Natural killer cell treated with Interleukin-12 subunit alpha and Interleukin-12 subunit beta and Interleukin-15 and Interleukin-18, amount 100 ng/mL, for 72 hours (primary cell): ENCODE measurements around the gene U2AF2. TPM values are rescaled to one million over a fixed set of nuclear protein-coding genes. Genes with fewer than 3 reads are reported as not detected.

Source experiments
- ATAC-seq, 2 donors: fragments of 150-1000 bp; cut with Tn5 transposase in 1 of 2; sonication (Bioruptor Pico), chemical (Tn5 transposase) in 1 of 2; 2 replicates each; pipeline ENCODE4 v1.10.0; 2021
- DNase-seq: peaks from one replicate; pipeline ENCODE4 v3.0.0; 2022; ENCODE audit warnings: low spot score
- H3K27ac Mint-ChIP-seq, 2 donors: 1 replicate in 1 of 2; 2 replicates in 1 of 2; pipeline ENCODE4 v1.8.0; 2022; ENCODE audit warnings: mixed read lengths in 2 of 2, mild to moderate bottlenecking in 1 of 2, moderate library complexity in 1 of 2
- H3K27me3 Mint-ChIP-seq, 2 donors: 1 replicate in 1 of 2; 2 replicates in 1 of 2; pipeline ENCODE4 v1.8.0; 2022; ENCODE audit warnings: mixed read lengths in 2 of 2
- H3K36me3 Mint-ChIP-seq: one replicate; pipeline ENCODE4 v1.8.0; 2022; ENCODE audit warnings: mixed read lengths
- H3K4me1 Mint-ChIP-seq, 2 donors: 1 replicate in 1 of 2; 2 replicates in 1 of 2; pipeline ENCODE4 v1.8.0; 2022; ENCODE audit warnings: low read depth in 2 of 2, mixed read lengths in 2 of 2, mild to moderate bottlenecking in 1 of 2
- H3K4me3 Mint-ChIP-seq: one replicate; pipeline ENCODE4 v1.8.0; 2022; ENCODE audit warnings: mixed read lengths
- H3K9me3 Mint-ChIP-seq: 2 replicates; pipeline ENCODE4 v1.8.0; 2022; ENCODE audit warnings: mixed read lengths
- total RNA-seq, 2 donors: library from RNA; stranded (reverse); gene quantifications; one replicate each; pipeline ENCODE4 v1.2.3, GENCODE V29; 2022

Gene U2AF2
- total RNA-seq, 2 donors from 2014 or later, result 266 to 434 TPM

GRCh38 chr19:55650126-55650557 lies 4.7 kb upstream of the U2AF2 start:
- DNase-seq, result no peak
- peaks cover 0 to 3% of the 10 kb centered on the region in 2 donors for H3K27me3 Mint-ChIP-seq
- H3K36me3 Mint-ChIP-seq, result no peaks in the 10 kb centered on the region
- H3K4me3 Mint-ChIP-seq, result peak overlapping the region; percentile 30
- no peak for ATAC-seq
- peak overlapping the region in 1 of 2 donors; percentile 58 for H3K27ac Mint-ChIP-seq
- H3K4me1 Mint-ChIP-seq, result peaks cover 15 to 24% of the 10 kb centered on the region in 2 donors
- H3K9me3 Mint-ChIP-seq, result no peaks in the 10 kb centered on the region

GRCh38 chr19:55650602-55651230 lies 4.1 kb upstream of the U2AF2 start:
- Mint-ChIP-seq H3K27ac (no peak overlapping the region), H3K4me3 (peak overlapping the region; percentile 30), H3K4me1 (peaks cover 17 to 22% of the 10 kb centered on the region in 2 donors), H3K9me3 (no peaks in the 10 kb centered on the region), H3K27me3 (peaks cover 0 to 3% of the 10 kb centered on the region in 2 donors), H3K36me3 (peaks cover 4% of the 10 kb centered on the region)
- DNase-seq, result no peak
- no peak for ATAC-seq

GRCh38 chr19:55651236-55651635 lies 3.6 kb upstream of the U2AF2 start:
- H3K27me3 Mint-ChIP-seq, result peaks cover 0 to 3% of the 10 kb centered on the region in 2 donors
- ATAC-seq (no peak), DNase-seq (no peak)
- peaks cover 9% of the 10 kb centered on the region for H3K36me3 Mint-ChIP-seq
- no peak overlapping the region for H3K4me3 Mint-ChIP-seq
- peaks cover 23 to 27% of the 10 kb centered on the region in 2 donors for H3K4me1 Mint-ChIP-seq
- H3K27ac Mint-ChIP-seq, result no peak overlapping the region
- H3K9me3 Mint-ChIP-seq, result no peaks in the 10 kb centered on the region

- peaks cover 0 to 3% of the 10 kb centered on the region in 2 donors for H3K27me3 Mint-ChIP-seq
- no peak overlapping the region for H3K4me3 Mint-ChIP-seq
- H3K4me1 Mint-ChIP-seq, result peaks cover 27 to 30% of the 10 kb centered on the region in 2 donors
- H3K36me3 Mint-ChIP-seq, result peaks cover 14% of the 10 kb centered on the region
- ATAC-seq (no peak), DNase-seq (no peak)
- no peak overlapping the region for H3K27ac Mint-ChIP-seq
- no peaks in the 10 kb centered on the region for H3K9me3 Mint-ChIP-seq
Observed at GRCh38 chr19:55652311-55653128, 2.3 kb upstream of the U2AF2 start.

- Mint-ChIP-seq H3K4me3 (peak overlapping the region; percentile 90), H3K27ac (peak overlapping the region; percentile 98 to 99), H3K27me3 (peaks cover 0 to 3% of the 10 kb centered on the region in 2 donors), H3K9me3 (no peaks in the 10 kb centered on the region), H3K4me1 (peaks cover 27 to 33% of the 10 kb centered on the region in 2 donors), H3K36me3 (peaks cover 18% of the 10 kb centered on the region)
- ATAC-seq (peak; percentile 69 to 79), DNase-seq (peak; percentile 99)
Observed at GRCh38 chr19:55653651-55654322, 1.0 kb upstream of the U2AF2 start.

GRCh38 chr19:55654323-55654867 lies 440 bp upstream of the U2AF2 start:
- Mint-ChIP-seq H3K4me1 (peaks cover 30 to 33% of the 10 kb centered on the region in 2 donors), H3K36me3 (peaks cover 18% of the 10 kb centered on the region)
- ATAC-seq, result peak; percentile 85 to 88

GRCh38 chr19:55655648-55656040 lies 809 bp downstream of the U2AF2 start:
- H3K4me1 Mint-ChIP-seq, result peaks cover 34 to 38% of the 10 kb centered on the region in 2 donors
- DNase-seq (no peak), ATAC-seq (no peak)
- peak overlapping the region; percentile 90 for H3K4me3 Mint-ChIP-seq
- no peaks in the 10 kb centered on the region for H3K9me3 Mint-ChIP-seq
- H3K36me3 Mint-ChIP-seq, result peaks cover 18% of the 10 kb centered on the region
- H3K27me3 Mint-ChIP-seq, result no peaks in the 10 kb centered on the region
- H3K27ac Mint-ChIP-seq, result peak overlapping the region; percentile 98 to 99

More at GRCh38 chr19:55654323-55654867, 440 bp upstream of the U2AF2 start:
- Mint-ChIP-seq H3K27me3 (peaks cover 0 to 3% of the 10 kb centered on the region in 2 donors), H3K27ac (peak overlapping the region; percentile 98 to 99), H3K9me3 (no peaks in the 10 kb centered on the region), H3K4me3 (peak overlapping the region; percentile 90)
- peak; percentile 99 for DNase-seq

- no peaks in the 10 kb centered on the region for H3K27me3 Mint-ChIP-seq
- ATAC-seq, result no peak
- H3K36me3 Mint-ChIP-seq, result peaks cover 18% of the 10 kb centered on the region
- peaks cover 34 to 38% of the 10 kb centered on the region in 2 donors for H3K4me1 Mint-ChIP-seq
- peak overlapping the region; percentile 90 for H3K4me3 Mint-ChIP-seq
- H3K9me3 Mint-ChIP-seq, result no peaks in the 10 kb centered on the region
- peak overlapping the region; percentile 98 to 99 for H3K27ac Mint-ChIP-seq
- DNase-seq, result no peak
Observed at GRCh38 chr19:55656552-55656951, 1.7 kb downstream of the U2AF2 start.

GRCh38 chr19:55656988-55657747 lies 2.3 kb downstream of the U2AF2 start:
- peaks cover 40 to 41% of the 10 kb centered on the region in 2 donors for H3K4me1 Mint-ChIP-seq
- no peak for DNase-seq
- peak overlapping the region; percentile 98 to 99 for H3K27ac Mint-ChIP-seq
- H3K27me3 Mint-ChIP-seq, result no peaks in the 10 kb centered on the region
- ATAC-seq, result no peak
- H3K36me3 Mint-ChIP-seq, result peaks cover 24% of the 10 kb centered on the region
- H3K4me3 Mint-ChIP-seq, result peak overlapping the region; percentile 90
- H3K9me3 Mint-ChIP-seq, result no peaks in the 10 kb centered on the region

- ATAC-seq (no peak), DNase-seq (no peak)
- no peaks in the 10 kb centered on the region for H3K27me3 Mint-ChIP-seq
- peak overlapping the region; percentile 62 to 63 for H3K27ac Mint-ChIP-seq
- H3K36me3 Mint-ChIP-seq, result peaks cover 37% of the 10 kb centered on the region
- H3K9me3 Mint-ChIP-seq, result no peaks in the 10 kb centered on the region
- H3K4me1 Mint-ChIP-seq, result peaks cover 51 to 54% of the 10 kb centered on the region in 2 donors
- peak overlapping the region; percentile 54 for H3K4me3 Mint-ChIP-seq
Observed at GRCh38 chr19:55658846-55659459, 4.1 kb downstream of the U2AF2 start.

GRCh38 chr19:55659822-55660221 lies 5.0 kb downstream of the U2AF2 start:
- Mint-ChIP-seq H3K36me3 (peaks cover 40% of the 10 kb centered on the region), H3K27ac (peak overlapping the region; percentile 62 to 63), H3K4me3 (peak overlapping the region; percentile 54), H3K4me1 (peaks cover 52 to 53% of the 10 kb centered on the region in 2 donors), H3K9me3 (no peaks in the 10 kb centered on the region), H3K27me3 (no peaks in the 10 kb centered on the region)
- DNase-seq, result no peak
- no peak for ATAC-seq

GRCh38 chr19:55660404-55660803 lies 5.6 kb downstream of the U2AF2 start:
- H3K27ac Mint-ChIP-seq, result no peak overlapping the region
- H3K4me1 Mint-ChIP-seq, result peaks cover 52 to 53% of the 10 kb centered on the region in 2 donors

More at GRCh38 chr19:55660404-55660803, 5.6 kb downstream of the U2AF2 start:
- no peaks in the 10 kb centered on the region for H3K27me3 Mint-ChIP-seq
- peaks cover 39% of the 10 kb centered on the region for H3K36me3 Mint-ChIP-seq
- no peak overlapping the region for H3K4me3 Mint-ChIP-seq
- no peak for DNase-seq
- no peaks in the 10 kb centered on the region for H3K9me3 Mint-ChIP-seq
- ATAC-seq, result no peak
